Thyroid gland (tissue), 4 donors: ENCODE results near the gene POLR3A. TPM values are rescaled to one million over a fixed set of nuclear protein-coding genes. Genes with fewer than 3 reads are reported as not detected.

Source experiments
- DNase-seq, 2 donors: peaks; one replicate each; pipeline ENCODE4 v3.0.0-alpha.2; 2019
- H3K27ac ChIP-seq, 3 donors: fragments of 200-600 bp; sonication (generic); 1 replicate in 2 of 3; 2 replicates in 1 of 3; pipeline ENCODE4 v1.5.1; 2016 to 2019; ENCODE audit warnings: mild to moderate bottlenecking in 1 of 3, moderate library complexity in 1 of 3
- H3K27me3 ChIP-seq: fragments of 200-600 bp; sonication (generic); one replicate; pipeline ENCODE4 v1.5.1; 2019
- H3K36me3 ChIP-seq, 2 donors: fragments of 200-600 bp; sonication (generic); one replicate each; pipeline ENCODE4 v1.5.1; 2016 to 2019
- H3K4me1 ChIP-seq, 2 donors: fragments of 200-600 bp; sonication (generic); one replicate each; pipeline ENCODE4 v1.5.1; 2017 to 2019
- H3K4me3 ChIP-seq, 3 donors: fragments of 200-600 bp; sonication (generic); replicated peaks in 1 of 3; 1 replicate in 2 of 3; 2 replicates in 1 of 3; pipeline ENCODE4 v1.5.1; 2016; ENCODE audit warnings: mild to moderate bottlenecking in 1 of 3
- H3K9me3 ChIP-seq: fragments of 200-600 bp; sonication (generic); one replicate; pipeline ENCODE4 v1.5.1; 2017
- CTCF ChIP-seq, 6 experiments: fragments of 200-600 bp in 3 of 6; fragments of 450-650 bp in 3 of 6; sonication (generic) in 3 of 6; IDR thresholded peaks; one replicate each; pipeline ENCODE4 v1.5.1; 2016 to 2019; ENCODE audit warnings: antibody characterized with exemption in 6 of 6, mild to moderate bottlenecking in 2 of 6, inconsistent platforms in 1 of 6, moderate library complexity in 1 of 6
- POLR2A ChIP-seq, 2 donors: fragments of 450-650 bp; IDR thresholded peaks; one replicate each; pipeline ENCODE4 v1.6.1; 2017; ENCODE audit warnings: antibody characterized with exemption in 2 of 2, mild to moderate bottlenecking in 2 of 2, moderate library complexity in 1 of 2
- WGBS, 2 donors: methylation state at CpG; one replicate each; pipeline ENCODE4 v1.1.5; 2017; 5-methylcytosine and 5-hydroxymethylcytosine counted together
- intact Hi-C: fragments of 100-400 bp; cut with DNase I; formaldehyde crosslinking; loops from one replicate; pipeline ENCODE4 v1.15.1; 2023
- total RNA-seq, 4 donors: library from RNA; depleted of rRNA; stranded (reverse); fragments of >200 nt; gene quantifications; one replicate each; pipeline ENCODE4 v1.2.3, GENCODE V29; 2016

The POLR3A gene
- total RNA-seq, 4 donors from 2014 or later, result 14.5 to 21.5 (median 16.6) TPM

- intact Hi-C loops, result no loop called here
- no peak for DNase-seq
- H3K27me3 ChIP-seq, result no peaks in the 10 kb centered on the region
- H3K27ac ChIP-seq, result no peak overlapping the region
- TF ChIP-seq POLR2A (IDR thresholded peaks at IDR 0.05) (no peak), CTCF (IDR thresholded peaks at IDR 0.05) (no peak)
- no peaks in the 10 kb centered on the region for H3K9me3 ChIP-seq
- no peaks in the 10 kb centered on the region for H3K4me1 ChIP-seq
- peaks cover 63 to 76% of the 10 kb centered on the region in 2 donors for H3K36me3 ChIP-seq
- 70 to 73% methylated on average over 1 of the region's 1 CpG for WGBS, 2 donors
- H3K4me3 ChIP-seq, result no peak overlapping the region
Measured at GRCh38 chr10:78013564-78013963, 15.8 kb downstream of the POLR3A start.

- Histone ChIP-seq H3K4me1 (no peaks in the 10 kb centered on the region), H3K36me3 (peaks cover 59 to 65% of the 10 kb centered on the region in 2 donors), H3K4me3 (no peak overlapping the region), H3K27ac (no peak overlapping the region), H3K9me3 (no peaks in the 10 kb centered on the region), H3K27me3 (no peaks in the 10 kb centered on the region)
- no peak for DNase-seq
- intact Hi-C loops, result no loop called here
- no peak for TF ChIP-seq CTCF (IDR thresholded peaks at IDR 0.05)
- TF ChIP-seq POLR2A (IDR thresholded peaks at IDR 0.05), result no peak
- 94 to 96% methylated on average over 4 of the region's 4 CpGs for WGBS, 2 donors
Measured at GRCh38 chr10:78011065-78011464, 18.2 kb downstream of the POLR3A start.

- no peaks in the 10 kb centered on the region for H3K9me3 ChIP-seq
- no peak for DNase-seq
- no peaks in the 10 kb centered on the region for H3K27me3 ChIP-seq
- TF ChIP-seq CTCF (IDR thresholded peaks at IDR 0.05) (no peak), POLR2A (IDR thresholded peaks at IDR 0.05) (no peak)
- WGBS, 2 donors, result 89 to 93% methylated on average over 7 of the region's 7 CpGs
- H3K4me3 ChIP-seq, result no peak overlapping the region
- no peaks in the 10 kb centered on the region for H3K4me1 ChIP-seq
- intact Hi-C loops, result no loop called here
- no peak overlapping the region for H3K27ac ChIP-seq
- H3K36me3 ChIP-seq, result peaks cover 54 to 62% of the 10 kb centered on the region in 2 donors
Measured at GRCh38 chr10:78010278-78010677, 19.0 kb downstream of the POLR3A start.

- TF ChIP-seq POLR2A (IDR thresholded peaks at IDR 0.05) (no peak), CTCF (IDR thresholded peaks at IDR 0.05) (no peak)
- no peak for DNase-seq
- H3K4me1 ChIP-seq, result no peaks in the 10 kb centered on the region
- peaks cover 54 to 65% of the 10 kb centered on the region in 2 donors for H3K36me3 ChIP-seq
- H3K9me3 ChIP-seq, result no peaks in the 10 kb centered on the region
- WGBS, 2 donors, result 91 to 99% methylated on average over 6 of the region's 6 CpGs
- no peaks in the 10 kb centered on the region for H3K27me3 ChIP-seq
- no peak overlapping the region for H3K4me3 ChIP-seq
- intact Hi-C loops, result loop anchor here (10.0 kb wide), 1 partner anchor 165 kb away; no protein-coding TSS in a partner anchor
- no peak overlapping the region for H3K27ac ChIP-seq
Measured at GRCh38 chr10:78009662-78010061, 19.7 kb downstream of the POLR3A start.

GRCh38 chr10:78007172-78007571 lies 22.1 kb downstream of the POLR3A start:
- Histone ChIP-seq H3K36me3 (peaks cover 55 to 71% of the 10 kb centered on the region in 2 donors), H3K9me3 (no peaks in the 10 kb centered on the region), H3K4me3 (no peak overlapping the region), H3K4me1 (peaks cover 0 to 1% of the 10 kb centered on the region in 2 donors), H3K27me3 (no peaks in the 10 kb centered on the region), H3K27ac (no peak overlapping the region)
- TF ChIP-seq CTCF (IDR thresholded peaks at IDR 0.05) (no peak), POLR2A (IDR thresholded peaks at IDR 0.05) (no peak)
- intact Hi-C loops, result loop anchor here (10.0 kb wide), 1 partner anchor 162 kb away; no protein-coding TSS in a partner anchor
- WGBS, 2 donors, result 93 to 95% methylated on average over 1 of the region's 1 CpG
- no peak for DNase-seq
